HEK293 (cell line): ENCODE results near the gene FOXC1.

Experiments
- CTCF ChIA-PET: fragments of 350-600 bp; formaldehyde crosslinking; extraction: SDS; loops from one replicate; lab custom pipeline; 2021; ENCODE audit warnings: antibody characterized with exemption; lab: Yijun Ruan, JAX
- POLR2A ChIA-PET: fragments of 300-600 bp; formaldehyde crosslinking; extraction: SDS; loops from one replicate; lab custom pipeline; 2020; ENCODE audit warnings: antibody characterized with exemption, inconsistent platforms; lab: Yijun Ruan, JAX
- H3K27ac ChIP-seq: fragments of 200-500 bp; sonication (Bioruptor generic); 2 replicates; pipeline ENCODE4 v1.5.1; 2014; ENCODE audit warnings: low read depth, low read length, control low read depth, inconsistent platforms; ENCODE audit errors: extremely low read depth
- H3K36me3 ChIP-seq, 2 experiments: fragments of 200-500 bp in 1 of 2; sonication (Bioruptor generic) in 1 of 2; 1 replicate in 1 of 2; 2 replicates in 1 of 2; pipeline ENCODE4 v1.5.1; 2014 to 2017; ENCODE audit warnings: inconsistent platforms in 2 of 2, low read length in 2 of 2; ENCODE audit not compliant: control insufficient read depth in 2 of 2, insufficient read depth in 1 of 2
- H3K4me1 ChIP-seq: fragments of 200-500 bp; sonication (Bioruptor generic); 2 replicates; pipeline ENCODE4 v1.5.1; 2014; ENCODE audit warnings: mild to moderate bottlenecking, low read length, inconsistent platforms; ENCODE audit not compliant: control insufficient read depth, insufficient read depth
- H3K4me3 ChIP-seq: 2 replicates; pipeline ENCODE4 v1.5.1; 2011; ENCODE audit warnings: low read depth, mild to moderate bottlenecking, control low read depth, low read length, moderate library complexity
- H3K9me3 ChIP-seq: fragments of 200-500 bp; sonication (Bioruptor generic); 2 replicates; pipeline ENCODE4 v1.5.1; 2014; ENCODE audit warnings: low read depth, low read length, inconsistent platforms; ENCODE audit not compliant: control insufficient read depth, insufficient read depth
- BCL6B ChIP-seq: fragments of 450-650 bp; formaldehyde crosslinking; IDR thresholded peaks from 2 replicates; pipeline ENCODE4 v1.5.1; 2017; ENCODE audit warnings: missing biosample characterization, missing genetic modification characterization
- EGR2 ChIP-seq: fragments of 450-650 bp; formaldehyde crosslinking; IDR thresholded peaks from 2 replicates; pipeline ENCODE4 v1.5.1; 2016; ENCODE audit warnings: low read depth, missing biosample characterization, missing genetic modification characterization
- KLF17 ChIP-seq: fragments of 450-650 bp; formaldehyde crosslinking; IDR thresholded peaks from 2 replicates; pipeline ENCODE4 v1.5.1; 2016; ENCODE audit warnings: missing biosample characterization, missing genetic modification characterization
- KLF9 ChIP-seq: fragments of 450-650 bp; formaldehyde crosslinking; IDR thresholded peaks from 2 replicates; pipeline ENCODE4 v1.5.1; 2016; ENCODE audit warnings: missing biosample characterization, missing genetic modification characterization, low read depth
- MEIS1 ChIP-seq: sonication (generic); formaldehyde crosslinking; IDR thresholded peaks from 2 replicates; pipeline ENCODE4 v1.8.1; 2022; ENCODE audit warnings: missing genetic modification reagents, mild to moderate bottlenecking, borderline replicate concordance
- PRDM6 ChIP-seq: fragments of 450-650 bp; formaldehyde crosslinking; IDR thresholded peaks from 2 replicates; pipeline ENCODE4 v1.5.1; 2017; ENCODE audit warnings: missing biosample characterization, missing genetic modification characterization
- SP2 ChIP-seq: fragments of 450-650 bp; formaldehyde crosslinking; IDR thresholded peaks from 2 replicates; pipeline ENCODE4 v1.5.1; 2016; ENCODE audit warnings: missing biosample characterization, missing genetic modification characterization
- WT1 ChIP-seq: fragments of 450-650 bp; formaldehyde crosslinking; IDR thresholded peaks from 2 replicates; pipeline ENCODE4 v1.5.1; 2016; ENCODE audit warnings: missing biosample characterization, missing genetic modification characterization
- ZBTB20 ChIP-seq: fragments of 450-650 bp; formaldehyde crosslinking; IDR thresholded peaks from 2 replicates; pipeline ENCODE4 v1.5.1; 2016; ENCODE audit warnings: missing biosample characterization, missing genetic modification characterization
- ZBTB21 ChIP-seq: fragments of 450-650 bp; formaldehyde crosslinking; IDR thresholded peaks from 2 replicates; pipeline ENCODE4 v1.5.1; 2017; ENCODE audit warnings: missing biosample characterization, missing genetic modification characterization
- ZBTB26 ChIP-seq: fragments of 450-650 bp; formaldehyde crosslinking; optimal IDR thresholded peaks from 2 replicates; pipeline ENCODE3; 2016; ENCODE audit warnings: missing biosample characterization, mild to moderate bottlenecking, missing genetic modification characterization
- ZIC2 ChIP-seq: fragments of 450-650 bp; formaldehyde crosslinking; IDR thresholded peaks from 2 replicates; pipeline ENCODE4 v1.5.1; 2016; ENCODE audit warnings: missing biosample characterization, missing genetic modification characterization
- ZNF16 ChIP-seq: fragments of 450-650 bp; formaldehyde crosslinking; IDR thresholded peaks from 2 replicates; pipeline ENCODE4 v1.5.1; 2016; ENCODE audit warnings: low read depth, missing biosample characterization, missing genetic modification characterization
- ZNF19 ChIP-seq: fragments of 450-650 bp; formaldehyde crosslinking; IDR thresholded peaks from 2 replicates; pipeline ENCODE4; 2016; ENCODE audit warnings: missing biosample characterization, missing genetic modification characterization, low read depth
- ZNF366 ChIP-seq: fragments of 450-650 bp; formaldehyde crosslinking; conservative IDR thresholded peaks from 2 replicates; pipeline ENCODE4 v1.5.1; 2016; ENCODE audit warnings: missing biosample characterization, missing genetic modification characterization
- ZNF398 ChIP-seq: fragments of 450-650 bp; formaldehyde crosslinking; IDR thresholded peaks from 2 replicates; pipeline ENCODE4 v1.5.1; 2017; ENCODE audit warnings: missing biosample characterization, missing genetic modification characterization
- ZNF423 ChIP-seq: fragments of 450-650 bp; formaldehyde crosslinking; IDR thresholded peaks from 2 replicates; pipeline ENCODE4 v1.5.1; 2016; ENCODE audit warnings: missing biosample characterization, missing genetic modification characterization
- ZNF501 ChIP-seq: fragments of 450-650 bp; formaldehyde crosslinking; IDR thresholded peaks from 2 replicates; pipeline ENCODE4 v1.5.1; 2016; ENCODE audit warnings: missing biosample characterization, missing genetic modification characterization
- ZNF513 ChIP-seq: fragments of 450-650 bp; IDR thresholded peaks from 2 replicates; pipeline ENCODE4 v1.5.1; 2018; ENCODE audit warnings: missing biosample characterization, missing genetic modification characterization
- ZNF555 ChIP-seq: fragments of 450-650 bp; formaldehyde crosslinking; conservative IDR thresholded peaks from 2 replicates; pipeline ENCODE4 v1.5.1; 2017; ENCODE audit warnings: missing biosample characterization, mild to moderate bottlenecking, missing genetic modification characterization, inconsistent platforms
- ZNF580 ChIP-seq: fragments of 450-650 bp; formaldehyde crosslinking; IDR thresholded peaks from 2 replicates; pipeline ENCODE4 v1.5.1; 2016; ENCODE audit warnings: missing biosample characterization, missing genetic modification characterization
- ZNF585B ChIP-seq: fragments of 450-650 bp; formaldehyde crosslinking; IDR thresholded peaks from 2 replicates; pipeline ENCODE4 v1.5.1; 2016; ENCODE audit warnings: missing biosample characterization, missing genetic modification characterization
- ZNF629 ChIP-seq: fragments of 450-650 bp; formaldehyde crosslinking; IDR thresholded peaks from 2 replicates; pipeline ENCODE4 v1.5.1; 2017; ENCODE audit warnings: missing biosample characterization, missing genetic modification characterization
- ZNF76 ChIP-seq: fragments of 450-650 bp; formaldehyde crosslinking; IDR thresholded peaks from 2 replicates; pipeline ENCODE4; 2016; ENCODE audit warnings: low read depth, missing biosample characterization, missing genetic modification characterization, borderline replicate concordance
- ZSCAN5A ChIP-seq: fragments of 450-650 bp; formaldehyde crosslinking; IDR thresholded peaks from 2 replicates; pipeline ENCODE4 v1.5.1; 2016; ENCODE audit warnings: missing biosample characterization, missing genetic modification characterization

Gene FOXC1

GRCh38 chr6:1641343-1641885, 31.7 kb downstream of the FOXC1 start (continued):
- TF ChIP-seq ZNF398, result no peak
- no peak for TF ChIP-seq ZBTB20 (tag by site-specific recombination)
- no peak for TF ChIP-seq ZNF19
- TF ChIP-seq ZNF580 (tag by site-specific recombination), result no peak
- TF ChIP-seq ZBTB21 (tag by site-specific recombination), result no peak
- TF ChIP-seq ZNF76 (tag by site-specific recombination), result no peak
- no peak for TF ChIP-seq ZNF629 (tag by site-specific recombination)
- TF ChIP-seq MEIS1 (CRISPR knock-in tag), result no peak
- peak; percentile 31; the same call in 1 of the 2 replicates for TF ChIP-seq ZIC2 (tag by site-specific recombination)
- TF ChIP-seq KLF17 (tag by site-specific recombination), result no peak
- no peak for TF ChIP-seq ZNF513
- TF ChIP-seq SP2 (tag by site-specific recombination), result no peak
- TF ChIP-seq ZNF423, result no peak

GRCh38 chr6:1643111-1643510, 33.4 kb downstream of the FOXC1 start:
- Histone ChIP-seq H3K36me3 (no peaks in the 10 kb centered on the region), H3K4me1 (peaks cover 4% of the 10 kb centered on the region; the same call in 1 of the 2 replicates), H3K4me3 (no peak overlapping the region), H3K27ac (no peak overlapping the region), H3K9me3 (no peaks in the 10 kb centered on the region)
- no peak for TF ChIP-seq WT1 (tag by site-specific recombination)
- no peak for TF ChIP-seq ZNF501
- TF ChIP-seq ZNF585B (tag by site-specific recombination), result no peak
- TF ChIP-seq ZNF16, result no peak
- TF ChIP-seq ZNF555 (tag by site-specific recombination), result no peak
- no peak for TF ChIP-seq BCL6B (tag by site-specific recombination)
- no peak for TF ChIP-seq ZSCAN5A (tag by site-specific recombination)
- no peak for TF ChIP-seq EGR2 (tag by site-specific recombination)
- TF ChIP-seq ZNF366 (tag by site-specific recombination), result no peak
- no peak for TF ChIP-seq ZBTB26 (tag by site-specific recombination)
- TF ChIP-seq PRDM6, result no peak
- TF ChIP-seq KLF9, result no peak
- ChIA-PET CTCF (interaction anchor here (0.5 to 1.0 kb wide), 2 partner anchors 44 to 81 kb away, joined by 3 read pairs; no protein-coding TSS in a partner anchor), POLR2A (no interaction called here)
